ENCODE results near the gene NIM1K.
"Not testable (repeated sequence)": the region's sequence is repeated elsewhere in the genome, so short reads cannot be mapped to it uniquely, and the experiment has no call there.

Gene NIM1K

DNA sequence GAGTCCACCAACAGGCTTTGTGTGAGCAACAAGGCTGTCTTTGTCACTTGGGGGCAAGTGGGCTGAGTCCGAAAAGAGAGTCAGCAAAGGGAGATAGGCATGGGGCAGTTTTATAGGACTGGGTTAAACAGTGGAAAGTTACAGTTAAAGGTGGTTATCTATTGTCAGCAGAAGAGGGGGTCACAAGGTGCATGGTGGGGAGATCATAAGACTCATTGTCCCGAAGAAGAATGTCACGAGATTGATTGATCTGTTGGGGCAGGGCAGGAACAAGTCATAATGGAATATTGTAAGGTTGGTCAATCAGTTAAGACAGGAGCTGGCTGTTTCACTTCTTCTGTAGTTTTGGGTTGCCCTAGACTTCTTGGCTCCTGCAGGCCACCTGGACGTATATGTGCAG lies 128.8 kb downstream of the NIM1K start:
- no peak for ATAC-seq
- TF ChIP-seq TOX (CRISPR knock-in tag; IDR thresholded peaks at IDR 0.05; ENCODE audit: borderline replicate concordance) (no peak), ZFP3 (CRISPR knock-in tag; IDR thresholded peaks at IDR 0.05) (no peak), CSDC2 (CRISPR knock-in tag; IDR thresholded peaks at IDR 0.05) (no peak)
- TF ChIP-seq, protein P1, sequence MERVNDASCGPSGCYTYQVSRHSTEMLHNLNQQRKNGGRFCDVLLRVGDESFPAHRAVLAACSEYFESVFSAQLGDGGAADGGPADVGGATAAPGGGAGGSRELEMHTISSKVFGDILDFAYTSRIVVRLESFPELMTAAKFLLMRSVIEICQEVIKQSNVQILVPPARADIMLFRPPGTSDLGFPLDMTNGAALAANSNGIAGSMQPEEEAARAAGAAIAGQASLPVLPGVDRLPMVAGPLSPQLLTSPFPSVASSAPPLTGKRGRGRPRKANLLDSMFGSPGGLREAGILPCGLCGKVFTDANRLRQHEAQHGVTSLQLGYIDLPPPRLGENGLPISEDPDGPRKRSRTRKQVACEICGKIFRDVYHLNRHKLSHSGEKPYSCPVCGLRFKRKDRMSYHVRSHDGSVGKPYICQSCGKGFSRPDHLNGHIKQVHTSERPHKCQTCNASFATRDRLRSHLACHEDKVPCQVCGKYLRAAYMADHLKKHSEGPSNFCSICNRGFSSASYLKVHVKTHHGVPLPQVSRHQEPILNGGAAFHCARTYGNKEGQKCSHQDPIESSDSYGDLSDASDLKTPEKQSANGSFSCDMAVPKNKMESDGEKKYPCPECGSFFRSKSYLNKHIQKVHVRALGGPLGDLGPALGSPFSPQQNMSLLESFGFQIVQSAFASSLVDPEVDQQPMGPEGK (CRISPR knock-in tag; IDR thresholded peaks at IDR 0.05; ENCODE audit: borderline replicate concordance): no peak
- TF ChIP-seq, protein P2, sequence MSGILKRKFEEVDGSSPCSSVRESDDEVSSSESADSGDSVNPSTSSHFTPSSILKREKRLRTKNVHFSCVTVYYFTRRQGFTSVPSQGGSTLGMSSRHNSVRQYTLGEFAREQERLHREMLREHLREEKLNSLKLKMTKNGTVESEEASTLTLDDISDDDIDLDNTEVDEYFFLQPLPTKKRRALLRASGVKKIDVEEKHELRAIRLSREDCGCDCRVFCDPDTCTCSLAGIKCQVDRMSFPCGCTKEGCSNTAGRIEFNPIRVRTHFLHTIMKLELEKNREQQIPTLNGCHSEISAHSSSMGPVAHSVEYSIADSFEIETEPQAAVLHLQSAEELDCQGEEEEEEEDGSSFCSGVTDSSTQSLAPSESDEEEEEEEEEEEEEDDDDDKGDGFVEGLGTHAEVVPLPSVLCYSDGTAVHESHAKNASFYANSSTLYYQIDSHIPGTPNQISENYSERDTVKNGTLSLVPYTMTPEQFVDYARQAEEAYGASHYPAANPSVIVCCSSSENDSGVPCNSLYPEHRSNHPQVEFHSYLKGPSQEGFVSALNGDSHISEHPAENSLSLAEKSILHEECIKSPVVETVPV (CRISPR knock-in tag; IDR thresholded peaks at IDR 0.05): no peak

DNA sequence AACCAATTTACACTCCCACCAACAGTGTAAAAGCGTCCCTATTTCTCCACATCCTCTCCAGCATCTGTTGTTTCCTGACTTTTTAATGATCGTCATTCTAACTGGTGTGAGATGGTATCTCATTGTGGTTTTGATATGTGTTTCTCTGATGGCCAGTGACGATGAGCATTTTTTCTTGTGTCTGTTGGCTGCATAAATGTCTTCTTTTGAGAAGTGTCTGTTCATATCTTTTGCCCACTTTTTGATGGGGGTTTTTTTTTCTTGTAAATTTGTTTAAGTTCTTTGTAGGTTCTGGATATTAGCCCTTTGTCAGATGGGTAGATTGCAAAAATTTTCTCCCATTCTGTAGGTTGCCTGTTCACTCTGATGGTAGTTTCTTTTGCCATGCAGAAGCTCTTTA lies 131.5 kb downstream of the NIM1K start:
- not testable (repeated sequence) for ATAC-seq

DNA sequence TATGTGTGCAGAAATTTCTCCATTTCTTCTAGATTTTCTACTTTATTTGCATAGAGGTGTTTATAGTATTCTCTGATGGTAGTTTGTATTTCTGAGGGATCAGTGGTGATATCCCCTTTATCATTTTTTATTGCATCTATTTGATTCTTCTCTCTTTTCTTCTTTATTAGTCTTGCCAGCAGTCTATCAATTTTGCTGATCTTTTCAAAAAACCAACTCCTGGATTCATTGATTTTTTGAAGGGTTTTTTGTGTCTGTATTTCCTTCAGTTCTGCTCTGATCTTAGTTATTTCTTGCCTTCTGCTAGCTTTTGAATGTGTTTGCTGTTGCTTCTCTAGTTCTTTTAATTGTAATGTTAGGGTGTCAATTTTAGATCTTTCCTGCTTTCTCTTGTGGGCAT lies 133.6 kb downstream of the NIM1K start:
- not testable (repeated sequence) for ATAC-seq
